ENCODE measurements around the gene GNG2. TPM values are rescaled to one million over a fixed set of nuclear protein-coding genes. Genes with fewer than 3 reads are reported as not detected.

The GNG2 gene
- total RNA-seq, 4 donors from 2014 or later: 0.77 to 62.1 (median 10.3) TPM

GRCh38 chr14:51883232-51883631 lies 22.8 kb downstream of the GNG2 start:
- no peaks in the 10 kb centered on the region for H3K9me3 ChIP-seq
- DNase-seq: no peak
- H3K4me3 ChIP-seq: no peak overlapping the region
- TF ChIP-seq CTCF (IDR thresholded peaks at IDR 0.05): no peak
- no peak for TF ChIP-seq POLR2A (IDR thresholded peaks at IDR 0.05)
- H3K4me1 ChIP-seq: no peaks in the 10 kb centered on the region
- no peaks in the 10 kb centered on the region for H3K36me3 ChIP-seq
- H3K27ac ChIP-seq: no peak overlapping the region
- H3K27me3 ChIP-seq: no peaks in the 10 kb centered on the region
- intact Hi-C loops (cut with DNase I; ENCODE audit: low total_unique reads): no loop called here

- Histone ChIP-seq H3K36me3 (no peaks in the 10 kb centered on the region), H3K27ac (no peak overlapping the region), H3K9me3 (no peaks in the 10 kb centered on the region), H3K4me3 (no peak overlapping the region), H3K4me1 (no peaks in the 10 kb centered on the region), H3K27me3 (no peaks in the 10 kb centered on the region)
- no peak for DNase-seq
- TF ChIP-seq POLR2A (IDR thresholded peaks at IDR 0.05): no peak
- TF ChIP-seq CTCF (IDR thresholded peaks at IDR 0.05): no peak
- intact Hi-C loops (cut with DNase I; ENCODE audit: low total_unique reads): no loop called here
These were observed 23.9 kb downstream of the GNG2 start for GRCh38 chr14:51884086-51884927.

- Histone ChIP-seq H3K9me3 (no peaks in the 10 kb centered on the region), H3K36me3 (no peaks in the 10 kb centered on the region), H3K4me3 (no peak overlapping the region), H3K4me1 (no peaks in the 10 kb centered on the region), H3K27ac (no peak overlapping the region), H3K27me3 (no peaks in the 10 kb centered on the region)
- no peak for DNase-seq
- no peak for TF ChIP-seq CTCF (IDR thresholded peaks at IDR 0.05)
- no peak for TF ChIP-seq POLR2A (IDR thresholded peaks at IDR 0.05)
- intact Hi-C loops (cut with DNase I; ENCODE audit: low total_unique reads): no loop called here
These were observed 29.4 kb downstream of the GNG2 start for GRCh38 chr14:51889851-51890250.

- Histone ChIP-seq H3K36me3 (no peaks in the 10 kb centered on the region), H3K27ac (no peak overlapping the region), H3K9me3 (no peaks in the 10 kb centered on the region), H3K27me3 (no peaks in the 10 kb centered on the region), H3K4me1 (no peaks in the 10 kb centered on the region), H3K4me3 (no peak overlapping the region)
- intact Hi-C loops (cut with DNase I; ENCODE audit: low total_unique reads): no loop called here
- TF ChIP-seq CTCF (IDR thresholded peaks at IDR 0.05) (no peak), POLR2A (IDR thresholded peaks at IDR 0.05) (no peak)
- no peak for DNase-seq
These were observed 33.8 kb downstream of the GNG2 start for GRCh38 chr14:51894250-51894649.

GRCh38 chr14:51895375-51895774 lies 35.0 kb downstream of the GNG2 start:
- intact Hi-C loops (cut with DNase I; ENCODE audit: low total_unique reads): no loop called here
- TF ChIP-seq POLR2A (IDR thresholded peaks at IDR 0.05): no peak
- Histone ChIP-seq H3K36me3 (no peaks in the 10 kb centered on the region), H3K27me3 (no peaks in the 10 kb centered on the region), H3K9me3 (no peaks in the 10 kb centered on the region), H3K4me3 (no peak overlapping the region), H3K27ac (no peak overlapping the region), H3K4me1 (no peaks in the 10 kb centered on the region)
- no peak for DNase-seq

All from uterus (tissue), 4 donors.